Kidney epithelial cell (primary cell): ENCODE measurements around the gene PHYHD1. TPM values are rescaled to one million over a fixed set of nuclear protein-coding genes. Genes with fewer than 3 reads are reported as not detected.
A peak's percentile ranks its signal among the peaks of the same experiment; 100 is the strongest.
"Not testable (repeated sequence)": the region's sequence is repeated elsewhere in the genome, so short reads cannot be mapped to it uniquely, and the experiment has no call there.

Experiments used
- DNase-seq: peaks from one replicate; pipeline ENCODE4 v3.0.0-alpha.2; 2010; ENCODE audit warnings: low read depth
- H3K27me3 ChIP-seq: 2 replicates; pipeline ENCODE4 v1.6.0; 2011; ENCODE audit warnings: low read length; ENCODE audit not compliant: control insufficient read depth, insufficient read depth
- H3K36me3 ChIP-seq: 2 replicates; pipeline ENCODE4 v1.5.1; 2011; ENCODE audit warnings: low read length; ENCODE audit not compliant: control insufficient read depth, insufficient read depth
- H3K4me3 ChIP-seq: 2 replicates; pipeline ENCODE4 v1.5.1; 2011; ENCODE audit warnings: low read depth, mild to moderate bottlenecking, control low read depth, low read length
- total RNA-seq: library from RNA; depleted of rRNA; stranded (reverse); fragments of >200 nt; gene quantifications from 2 replicates; pipeline ENCODE4 v1.2.3, GENCODE V29; 2015
- TF ChIP-seq, protein P1 (sequence below): IDR thresholded peaks from 2 replicates; pipeline ENCODE4 v1.5.1; 2011; ENCODE audit warnings: mild to moderate bottlenecking, moderate library complexity, low read length, control low read depth, inconsistent platforms; ENCODE audit not compliant: insufficient read depth, poor library complexity, severe bottlenecking

Gene PHYHD1
- total RNA-seq, 1 donor from 2014 or later: 21.2 TPM

DNA sequence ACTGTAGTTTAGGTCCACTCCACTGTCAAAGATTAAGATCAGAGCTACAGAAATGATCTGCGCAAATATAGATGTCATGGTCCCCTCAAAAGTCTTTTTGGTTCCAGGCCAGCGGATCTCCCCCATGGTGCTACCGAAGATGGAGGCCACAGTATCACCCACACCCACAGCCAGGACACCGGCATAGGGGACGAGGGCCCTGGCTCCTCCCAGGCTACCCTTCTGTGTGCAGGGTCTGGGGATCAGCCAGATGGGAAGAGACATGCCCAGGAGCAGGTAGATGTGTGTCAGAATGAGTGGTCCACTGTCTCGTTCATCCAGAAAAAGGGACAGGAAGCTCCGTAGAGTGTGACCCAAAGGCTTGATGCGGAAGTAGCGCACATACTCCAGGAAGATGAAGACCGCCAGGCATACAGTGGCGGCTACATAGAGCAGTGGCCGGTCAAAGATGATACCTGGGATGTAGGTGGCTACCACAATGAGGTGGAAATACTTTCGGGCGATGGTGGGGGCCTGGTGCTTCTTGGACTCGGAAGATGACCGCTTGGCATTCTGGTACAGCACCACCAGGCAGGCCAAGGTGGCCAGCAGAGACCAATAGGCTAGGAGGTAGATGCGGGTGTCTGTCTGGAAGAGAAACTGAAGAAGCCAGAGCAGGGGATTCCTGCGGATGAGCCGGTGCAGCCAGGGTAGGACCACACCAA, 25.2 kb downstream of the PHYHD1 start:
- H3K36me3 ChIP-seq: peaks cover 2% of the 10 kb centered on the region
- no peak overlapping the region for H3K4me3 ChIP-seq
- DNase-seq: no peak
- no peaks in the 10 kb centered on the region for H3K27me3 ChIP-seq
- TF ChIP-seq, protein P1, sequence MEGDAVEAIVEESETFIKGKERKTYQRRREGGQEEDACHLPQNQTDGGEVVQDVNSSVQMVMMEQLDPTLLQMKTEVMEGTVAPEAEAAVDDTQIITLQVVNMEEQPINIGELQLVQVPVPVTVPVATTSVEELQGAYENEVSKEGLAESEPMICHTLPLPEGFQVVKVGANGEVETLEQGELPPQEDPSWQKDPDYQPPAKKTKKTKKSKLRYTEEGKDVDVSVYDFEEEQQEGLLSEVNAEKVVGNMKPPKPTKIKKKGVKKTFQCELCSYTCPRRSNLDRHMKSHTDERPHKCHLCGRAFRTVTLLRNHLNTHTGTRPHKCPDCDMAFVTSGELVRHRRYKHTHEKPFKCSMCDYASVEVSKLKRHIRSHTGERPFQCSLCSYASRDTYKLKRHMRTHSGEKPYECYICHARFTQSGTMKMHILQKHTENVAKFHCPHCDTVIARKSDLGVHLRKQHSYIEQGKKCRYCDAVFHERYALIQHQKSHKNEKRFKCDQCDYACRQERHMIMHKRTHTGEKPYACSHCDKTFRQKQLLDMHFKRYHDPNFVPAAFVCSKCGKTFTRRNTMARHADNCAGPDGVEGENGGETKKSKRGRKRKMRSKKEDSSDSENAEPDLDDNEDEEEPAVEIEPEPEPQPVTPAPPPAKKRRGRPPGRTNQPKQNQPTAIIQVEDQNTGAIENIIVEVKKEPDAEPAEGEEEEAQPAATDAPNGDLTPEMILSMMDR: no peak

DNA sequence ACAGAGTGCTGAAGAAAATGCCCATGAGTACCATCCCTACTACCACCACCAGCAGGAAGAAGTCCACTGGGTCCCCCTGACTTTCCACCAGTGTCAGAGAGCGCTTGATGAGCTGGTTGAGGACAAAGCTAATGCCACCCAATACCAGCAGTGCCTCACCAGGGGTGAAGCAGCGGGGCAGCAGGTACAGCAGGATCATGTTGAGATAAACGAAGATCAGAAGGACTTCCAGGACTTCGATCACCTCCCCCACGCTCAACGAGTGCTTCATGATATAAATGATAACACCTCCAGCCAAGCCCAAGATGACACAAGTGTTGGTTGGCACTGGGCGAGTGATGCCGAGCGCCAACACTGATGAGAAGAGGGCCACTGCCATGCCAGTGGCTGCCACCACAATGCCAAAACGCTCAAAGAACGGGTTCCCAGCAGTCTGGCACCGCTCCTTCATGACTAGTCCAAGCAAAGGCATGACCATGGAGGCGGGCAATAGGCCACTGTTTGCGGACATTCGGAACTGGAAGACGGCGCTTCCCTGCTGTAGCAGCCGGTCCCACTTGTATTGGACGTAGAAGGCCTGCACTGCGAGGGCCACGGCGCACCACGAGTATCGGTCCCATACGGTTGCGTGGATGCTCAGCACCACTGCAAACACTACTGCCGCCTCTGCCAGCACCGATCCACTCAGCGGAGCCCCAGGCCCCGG, 25.9 kb downstream of the PHYHD1 start:
- Histone ChIP-seq H3K36me3 (peaks cover under 1% of the 10 kb centered on the region), H3K27me3 (no peaks in the 10 kb centered on the region), H3K4me3 (peak overlapping the region; percentile 100)
- TF ChIP-seq, protein P1: no peak
- no peak for DNase-seq

DNA sequence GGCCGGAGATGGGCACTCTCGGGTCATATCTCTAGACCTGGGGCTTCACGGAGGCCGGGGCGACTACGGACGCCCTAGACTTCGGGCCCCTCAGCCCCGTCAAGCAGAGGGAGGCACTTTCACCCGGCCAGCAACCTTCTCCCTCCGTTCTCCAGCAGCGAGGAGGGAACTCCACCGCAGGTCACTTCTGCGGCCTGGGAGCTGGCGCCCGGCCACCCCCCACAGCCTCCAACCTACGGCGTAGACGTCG, 26.4 kb downstream of the PHYHD1 start:
- peak overlapping the region; percentile 100 for H3K4me3 ChIP-seq
- DNase-seq: no peak
- H3K27me3 ChIP-seq: no peaks in the 10 kb centered on the region
- TF ChIP-seq, protein P1: no peak
- H3K36me3 ChIP-seq: no peaks in the 10 kb centered on the region

DNA sequence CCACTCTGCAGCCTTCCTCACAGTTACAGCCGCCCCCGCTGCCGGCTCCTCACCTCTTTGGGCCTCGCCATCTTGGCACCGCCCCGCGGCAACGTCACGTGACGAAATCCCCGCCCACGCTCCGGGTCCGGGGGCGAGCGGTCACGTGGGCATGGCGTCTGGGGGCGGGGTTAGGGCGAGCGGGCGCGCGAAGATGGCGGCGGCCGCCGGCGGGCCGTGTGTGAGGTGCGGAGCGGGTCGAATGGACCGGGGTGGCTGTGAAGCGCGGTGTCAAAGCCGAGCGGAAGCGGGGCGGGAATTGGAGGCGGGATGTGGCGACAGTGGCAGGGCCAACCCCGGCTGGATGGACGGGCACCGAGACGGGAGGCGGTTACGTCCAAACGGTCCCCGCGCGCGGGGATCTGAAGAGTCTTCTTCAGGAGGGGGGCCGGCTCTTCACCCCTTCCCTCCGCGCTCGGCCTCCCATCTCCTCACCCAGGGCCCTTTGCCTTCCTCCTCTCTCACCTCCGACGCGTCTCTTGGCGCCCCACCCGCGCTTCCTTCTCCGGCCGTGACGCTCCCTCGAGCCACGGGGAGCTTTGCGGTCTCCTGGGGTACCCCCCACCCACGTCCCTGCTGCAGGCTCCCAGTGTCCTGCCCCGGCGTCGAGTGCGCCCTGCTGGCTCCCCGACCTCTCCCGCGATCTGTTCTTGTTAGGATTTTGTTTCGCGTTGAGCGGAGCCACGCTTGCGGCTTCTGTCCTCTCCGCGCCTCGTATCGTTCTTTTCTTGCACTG, 26.9 kb downstream of the PHYHD1 start, which contains the start of the genes DOLK and NUP188:
Gene DOLK (minus strand): TSS at position 77 of the 775 bp plus-strand sequence. CDS start 300 bp downstream, outside the sequence.
Gene NUP188 (plus strand): TSS at position 173 of the 775 bp plus-strand sequence. CDS start 21 bp downstream, at position 194.
- peak; percentile 41 for DNase-seq
- TF ChIP-seq, protein P1: no peak
- Histone ChIP-seq H3K36me3 (no peaks in the 10 kb centered on the region), H3K27me3 (no peaks in the 10 kb centered on the region), H3K4me3 (peak within 1 kb of the TSS; percentile 100)

- not testable (repeated sequence) for DNase-seq, H3K27me3 ChIP-seq, H3K4me3 ChIP-seq, H3K36me3 ChIP-seq
Measured at GRCh38 chr9:128961403-128961802, 40.6 kb downstream of the PHYHD1 start.

- TF ChIP-seq, protein P1: no peak
- peaks cover 4% of the 10 kb centered on the region for H3K36me3 ChIP-seq
- H3K4me3 ChIP-seq: no peak overlapping the region
- H3K27me3 ChIP-seq: no peaks in the 10 kb centered on the region
- DNase-seq: no peak
Measured at GRCh38 chr9:128969491-128969890, 48.7 kb downstream of the PHYHD1 start.
